ENCODE measurements around the gene PPM1M. TPM values are rescaled to one million over a fixed set of nuclear protein-coding genes. Genes with fewer than 3 reads are reported as not detected.

PPM1M gene
- total RNA-seq, 1 experiment from 2014 or later: 10.4 TPM

DNA sequence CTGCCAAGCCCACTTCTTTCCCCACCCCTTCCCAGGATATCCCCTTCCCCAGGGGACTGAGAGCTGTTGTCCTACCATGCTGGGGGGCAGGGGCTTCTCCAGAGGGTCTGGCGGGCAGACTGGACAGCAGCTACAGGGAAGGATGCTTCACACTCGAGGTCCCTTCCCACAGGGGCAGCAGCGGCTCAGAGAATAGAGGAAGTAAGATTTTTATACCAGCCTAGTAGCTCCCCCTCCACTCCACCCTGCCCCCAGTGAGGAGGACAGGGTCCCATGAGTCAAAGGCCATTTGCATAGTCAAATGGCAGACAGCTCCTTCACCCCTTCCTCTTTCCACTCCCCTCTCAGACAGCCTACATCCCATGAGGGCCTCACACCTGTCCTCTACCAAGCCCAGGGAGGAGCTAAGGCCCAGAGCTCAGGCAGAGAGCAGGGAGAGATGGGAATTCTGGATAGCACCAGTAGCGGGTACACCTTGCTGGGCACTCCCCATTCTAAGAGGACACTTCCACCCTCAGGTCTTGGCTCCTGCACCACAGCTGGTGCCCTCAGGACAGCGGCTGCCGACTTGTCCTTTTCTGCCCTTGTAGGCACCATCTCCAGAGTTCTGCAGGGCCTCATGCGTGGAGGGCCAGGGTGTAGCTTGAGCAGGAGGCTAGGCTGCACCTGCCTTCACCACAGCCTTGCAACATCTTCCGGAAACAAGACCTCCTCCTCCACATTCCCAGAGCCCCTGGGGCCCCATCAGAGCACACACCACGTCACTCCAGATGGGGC lies 19.9 kb upstream of the PPM1M start, which contains the start of gene TLR9:
TLR9 (minus strand) TSS at position 194 of the 777 bp plus-strand sequence; CDS start at position 78, 116 bp downstream.
- POLR2A ChIA-PET: interaction anchor here (0.7 to 1.0 kb wide), 2 partner anchors 12 to 16 kb away, joined by 3 to 6 read pairs; no protein-coding TSS in a partner anchor
- H3K36me3 Mint-ChIP-seq (ENCODE audit: insufficient read depth, unreplicated experiment): peaks cover 18% of the 10 kb centered on the region
- DNase-seq (ENCODE audit: unreplicated experiment): peak; percentile 77
- H3K27me3 Mint-ChIP-seq (ENCODE audit: insufficient read depth, unreplicated experiment): no peaks in the 10 kb centered on the region
- H3K4me1 Mint-ChIP-seq (ENCODE audit: insufficient read depth, unreplicated experiment): peaks cover 16% of the 10 kb centered on the region
- CTCF ChIA-PET: interaction anchor here (0.9 to 13.0 kb wide), 5 partner anchors 10 to 224 kb away, joined by 3 to 175 read pairs (median 3); partner anchors contain the start of genes TWF2 and WDR82
- H3K4me3 Mint-ChIP-seq (ENCODE audit: unreplicated experiment): no peak within 1 kb of the TSS
- TF ChIP-seq, protein P1, sequence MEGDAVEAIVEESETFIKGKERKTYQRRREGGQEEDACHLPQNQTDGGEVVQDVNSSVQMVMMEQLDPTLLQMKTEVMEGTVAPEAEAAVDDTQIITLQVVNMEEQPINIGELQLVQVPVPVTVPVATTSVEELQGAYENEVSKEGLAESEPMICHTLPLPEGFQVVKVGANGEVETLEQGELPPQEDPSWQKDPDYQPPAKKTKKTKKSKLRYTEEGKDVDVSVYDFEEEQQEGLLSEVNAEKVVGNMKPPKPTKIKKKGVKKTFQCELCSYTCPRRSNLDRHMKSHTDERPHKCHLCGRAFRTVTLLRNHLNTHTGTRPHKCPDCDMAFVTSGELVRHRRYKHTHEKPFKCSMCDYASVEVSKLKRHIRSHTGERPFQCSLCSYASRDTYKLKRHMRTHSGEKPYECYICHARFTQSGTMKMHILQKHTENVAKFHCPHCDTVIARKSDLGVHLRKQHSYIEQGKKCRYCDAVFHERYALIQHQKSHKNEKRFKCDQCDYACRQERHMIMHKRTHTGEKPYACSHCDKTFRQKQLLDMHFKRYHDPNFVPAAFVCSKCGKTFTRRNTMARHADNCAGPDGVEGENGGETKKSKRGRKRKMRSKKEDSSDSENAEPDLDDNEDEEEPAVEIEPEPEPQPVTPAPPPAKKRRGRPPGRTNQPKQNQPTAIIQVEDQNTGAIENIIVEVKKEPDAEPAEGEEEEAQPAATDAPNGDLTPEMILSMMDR (IDR thresholded peaks at IDR 0.05; ENCODE audit: unreplicated experiment): no peak
- intact Hi-C loops (cut with micrococcal nuclease): no loop called here
- BruUV-seq (replicated peaks): no TSS peak
- H3K27ac Mint-ChIP-seq (ENCODE audit: low read depth, unreplicated experiment): peak within 1 kb of the TSS; percentile 7
- no peaks in the 10 kb centered on the region for H3K9me3 Mint-ChIP-seq (ENCODE audit: unreplicated experiment)

GRCh38 chr3:52226229-52226817 lies 19.2 kb upstream of the PPM1M start:
- DNase-seq (ENCODE audit: unreplicated experiment): no peak
- BruUV-seq (replicated peaks): no TSS peak
- H3K4me1 Mint-ChIP-seq (ENCODE audit: insufficient read depth, unreplicated experiment): peaks cover 16% of the 10 kb centered on the region
- H3K9me3 Mint-ChIP-seq (ENCODE audit: unreplicated experiment): no peaks in the 10 kb centered on the region
- POLR2A ChIA-PET: interaction anchor here (0.7 to 1.2 kb wide), 3 partner anchors 11 to 24 kb away, joined by 3 to 6 read pairs (median 3); no protein-coding TSS in a partner anchor
- TF ChIP-seq, protein P1 (IDR thresholded peaks at IDR 0.05; ENCODE audit: unreplicated experiment): no peak
- H3K36me3 Mint-ChIP-seq (ENCODE audit: insufficient read depth, unreplicated experiment): peaks cover 25% of the 10 kb centered on the region
- H3K27me3 Mint-ChIP-seq (ENCODE audit: insufficient read depth, unreplicated experiment): no peaks in the 10 kb centered on the region
- no peak overlapping the region for H3K4me3 Mint-ChIP-seq (ENCODE audit: unreplicated experiment)
- CTCF ChIA-PET: interaction anchor here (9.6 to 13.0 kb wide), 2 partner anchors 9 to 113 kb away, joined by 82 to 175 read pairs; partner anchors contain the start of gene TWF2
- H3K27ac Mint-ChIP-seq (ENCODE audit: low read depth, unreplicated experiment): peak overlapping the region; percentile 7
- intact Hi-C loops (cut with micrococcal nuclease): no loop called here

GRCh38 chr3:52227117-52227516 lies 18.4 kb upstream of the PPM1M start:
- Mint-ChIP-seq H3K4me3 (ENCODE audit: unreplicated experiment) (no peak overlapping the region), H3K36me3 (ENCODE audit: insufficient read depth, unreplicated experiment) (peaks cover 33% of the 10 kb centered on the region)

More at GRCh38 chr3:52227117-52227516, 18.4 kb upstream of the PPM1M start:
- Mint-ChIP-seq H3K27me3 (ENCODE audit: insufficient read depth, unreplicated experiment) (no peaks in the 10 kb centered on the region), H3K9me3 (ENCODE audit: unreplicated experiment) (no peaks in the 10 kb centered on the region), H3K27ac (ENCODE audit: low read depth, unreplicated experiment) (peak overlapping the region; percentile 7), H3K4me1 (ENCODE audit: insufficient read depth, unreplicated experiment) (peaks cover 16% of the 10 kb centered on the region)
- CTCF ChIA-PET: interaction anchor here (0.7 to 13.0 kb wide), 3 partner anchors 8 to 112 kb away, joined by 3 to 175 read pairs (median 4); partner anchors contain the start of gene TWF2
- no peak for DNase-seq (ENCODE audit: unreplicated experiment)
- no TSS peak for BruUV-seq (replicated peaks)
- TF ChIP-seq, protein P1 (IDR thresholded peaks at IDR 0.05; ENCODE audit: unreplicated experiment): no peak
- intact Hi-C loops (cut with micrococcal nuclease): no loop called here
- POLR2A ChIA-PET: interaction anchor here (1.2 kb wide), 1 partner anchor 23 kb away, joined by 3 read pairs; no protein-coding TSS in a partner anchor
